DMS79 (cell line): ENCODE data around the gene SAMD4A.

Experiments
- DNase-seq: peaks from one replicate; lab custom pipeline; 2025; lab: John Stamatoyannopoulos, UW

Gene SAMD4A

DNA sequence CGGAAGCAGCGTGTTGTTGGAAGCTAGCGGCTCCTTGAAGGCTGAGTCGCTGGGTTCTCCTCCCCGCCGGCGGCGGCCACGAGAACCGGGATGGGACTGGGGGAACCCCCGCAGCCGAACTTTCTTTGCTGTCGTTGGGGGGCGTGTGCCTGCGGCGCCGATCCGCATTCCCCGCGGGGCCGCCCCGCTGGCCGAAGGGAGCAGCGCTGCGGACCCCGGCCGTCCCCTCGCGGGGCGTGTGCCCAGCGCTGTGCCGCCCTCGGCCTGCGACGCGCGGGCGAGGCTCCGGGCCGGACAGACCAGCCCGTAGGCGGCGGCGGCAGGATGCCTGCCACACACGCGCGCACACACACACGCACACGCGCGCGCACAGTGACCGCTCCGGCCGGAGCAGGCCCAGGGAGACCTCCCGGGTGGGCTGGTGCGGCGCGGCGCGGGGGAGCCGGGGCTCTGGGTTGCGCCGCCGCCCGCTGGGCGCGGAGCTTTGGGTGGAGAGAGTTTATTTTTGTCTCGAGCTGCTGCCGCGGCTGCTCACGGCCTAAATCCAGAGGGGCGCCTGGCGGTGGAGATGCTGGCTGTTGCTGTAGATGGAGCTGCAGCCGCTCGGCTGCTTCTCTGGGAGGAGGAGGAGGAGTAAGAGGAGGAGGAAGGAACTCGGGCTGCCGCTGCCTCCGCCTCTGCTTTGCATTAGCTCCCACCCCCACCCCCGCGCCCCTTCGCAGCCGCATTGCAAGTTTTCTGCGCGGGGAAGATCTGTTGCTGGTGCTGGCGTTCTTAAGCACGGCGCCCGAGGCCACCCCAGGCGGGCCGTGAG is at the start of gene SAMD4A:
Gene SAMD4A, plus strand, starts transcription at position 719 of the 814 bp plus-strand sequence. CDS start 789 bp downstream, outside the sequence.
- peak; percentile 13 for DNase-seq

DNA sequence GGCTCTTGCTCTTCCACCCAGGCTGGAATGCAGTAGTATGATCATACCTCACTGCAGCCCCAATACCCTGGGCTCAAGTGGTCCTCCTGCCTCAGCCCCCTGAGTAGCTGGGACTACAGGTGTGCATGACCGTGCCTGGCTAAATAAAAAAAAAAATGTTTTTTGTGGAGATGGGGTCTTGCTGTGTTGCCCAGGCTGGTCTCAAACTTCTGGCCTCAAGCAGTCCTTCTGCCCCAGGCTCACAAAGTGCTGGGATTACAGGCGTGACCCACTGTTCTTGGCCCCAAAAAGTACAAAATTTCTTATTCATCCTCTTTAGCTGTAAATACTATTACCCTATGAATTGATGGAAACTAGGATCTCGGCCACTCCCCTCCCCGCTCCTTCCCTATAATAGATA is 42.5 kb upstream of the SAMD4A start:
- DNase-seq = no peak

GRCh38 chr14:54528973-54529372 is 38.0 kb upstream of the SAMD4A start:
- no peak for DNase-seq

GRCh38 chr14:54529811-54530210 is 37.1 kb upstream of the SAMD4A start:
- DNase-seq = no peak

DNA sequence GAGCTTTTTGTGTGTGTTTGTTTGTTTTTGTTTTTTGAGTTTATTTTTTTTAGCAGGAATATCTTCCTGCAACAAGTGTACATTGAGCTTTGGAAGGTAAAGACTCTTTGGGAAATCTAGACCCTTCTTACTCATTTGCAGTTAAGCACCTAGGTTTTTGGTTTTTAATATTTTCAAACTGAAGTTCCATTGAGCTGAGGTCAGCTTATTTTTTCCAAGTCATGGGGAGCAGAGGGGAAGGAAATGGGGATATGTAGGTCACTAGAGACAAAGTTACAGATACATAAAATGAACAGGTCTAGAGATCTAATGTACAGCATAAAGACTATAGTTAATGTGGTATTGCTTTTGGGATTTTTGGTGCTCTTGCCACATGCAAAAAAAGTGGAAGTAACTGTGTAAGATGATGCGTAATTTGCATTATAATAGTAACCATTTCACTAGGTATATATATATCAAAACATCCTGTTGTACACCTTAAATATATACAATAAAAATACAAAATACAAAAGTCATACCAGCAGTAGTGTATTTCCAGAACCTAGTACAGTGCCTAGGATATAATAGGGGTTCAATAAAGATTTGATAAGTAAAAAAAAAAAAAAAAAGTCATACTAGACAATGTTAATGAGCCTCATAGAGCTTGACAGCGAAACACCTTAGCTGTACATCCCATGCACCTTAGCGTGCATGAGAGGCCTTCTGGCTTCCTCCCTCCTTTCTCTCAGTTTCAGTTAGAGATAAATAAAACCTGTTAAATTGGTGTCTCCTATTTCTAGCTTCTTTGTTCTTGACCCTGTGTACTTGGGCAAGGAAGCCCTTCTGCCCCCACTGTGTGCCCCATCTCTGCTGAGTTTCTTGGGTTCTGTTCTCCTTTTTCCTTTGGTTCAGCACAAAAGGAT is 34.6 kb upstream of the SAMD4A start:
- DNase-seq = no peak

DNA sequence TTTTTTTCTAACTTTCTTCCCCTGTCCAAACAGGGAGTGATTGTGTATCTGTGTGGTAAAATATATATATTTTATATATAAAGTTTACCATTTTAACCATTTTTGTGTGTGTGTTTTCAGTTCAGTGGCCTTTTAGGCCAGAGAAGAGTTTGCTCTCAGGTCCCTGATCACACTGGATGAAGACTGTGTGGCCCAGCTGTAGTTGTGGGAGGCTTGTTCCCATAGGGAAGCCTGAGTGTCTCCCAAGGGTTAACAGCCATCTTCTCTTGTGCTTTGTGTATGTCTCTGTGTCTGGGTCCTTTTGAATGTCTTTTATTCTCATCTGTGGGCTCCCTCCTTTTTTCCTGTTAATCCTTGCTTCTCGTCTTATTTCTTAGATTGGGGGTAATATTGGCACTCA is 33.8 kb upstream of the SAMD4A start:
- DNase-seq = no peak

GRCh38 chr14:54535126-54535525 is 31.8 kb upstream of the SAMD4A start:
- DNase-seq = no peak

DNA sequence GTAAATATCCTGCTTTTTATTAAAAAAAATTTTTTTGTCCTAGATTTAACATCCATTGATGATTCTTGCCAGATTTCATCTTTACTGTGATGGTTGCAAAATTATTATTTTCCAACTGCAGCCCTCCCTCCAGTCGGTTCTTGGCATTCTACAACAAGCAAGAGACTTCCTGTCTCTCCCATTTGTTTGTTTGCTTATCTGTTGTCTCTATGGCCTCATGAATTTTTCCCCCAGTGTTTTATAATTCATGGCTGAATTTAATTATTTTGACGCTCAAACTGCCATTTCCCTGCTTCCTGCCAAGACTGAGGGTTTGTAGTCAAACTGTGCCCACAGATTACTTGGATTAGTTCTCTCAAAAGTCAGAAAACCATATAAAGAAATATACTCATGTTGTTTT is 31.3 kb upstream of the SAMD4A start:
- DNase-seq = no peak

DNA sequence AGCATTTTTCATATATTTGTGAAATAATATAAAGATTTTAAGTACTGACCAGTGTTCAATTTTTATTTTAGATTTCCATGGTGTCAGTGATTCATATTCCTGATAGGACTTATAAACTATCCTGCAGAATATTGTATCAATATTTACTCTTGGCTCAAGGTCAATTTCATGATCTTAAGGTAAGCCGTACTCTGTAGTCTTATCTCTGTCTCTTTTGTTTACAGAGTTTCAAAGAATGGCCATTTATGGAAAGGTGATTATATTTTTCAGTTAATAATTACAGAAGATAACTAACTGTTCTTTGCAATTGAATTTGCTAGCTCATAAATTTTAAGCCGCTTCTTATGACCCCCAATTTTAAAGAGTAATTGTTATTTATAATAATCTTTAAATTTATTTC is 29.3 kb upstream of the SAMD4A start:
- no peak for DNase-seq

GRCh38 chr14:54538055-54538454 is 28.9 kb upstream of the SAMD4A start:
- no peak for DNase-seq

GRCh38 chr14:54547583-54547982 is 19.3 kb upstream of the SAMD4A start:
- DNase-seq = no peak

- peak; percentile 47 for DNase-seq
Measured at GRCh38 chr14:54548491-54548890, 18.4 kb upstream of the SAMD4A start.

- no peak for DNase-seq
Measured at GRCh38 chr14:54549862-54550261, 17.1 kb upstream of the SAMD4A start.

GRCh38 chr14:54550514-54550913 is 16.4 kb upstream of the SAMD4A start:
- DNase-seq = no peak

- no peak for DNase-seq
Measured at GRCh38 chr14:54554401-54554800, 12.5 kb upstream of the SAMD4A start.

DNA sequence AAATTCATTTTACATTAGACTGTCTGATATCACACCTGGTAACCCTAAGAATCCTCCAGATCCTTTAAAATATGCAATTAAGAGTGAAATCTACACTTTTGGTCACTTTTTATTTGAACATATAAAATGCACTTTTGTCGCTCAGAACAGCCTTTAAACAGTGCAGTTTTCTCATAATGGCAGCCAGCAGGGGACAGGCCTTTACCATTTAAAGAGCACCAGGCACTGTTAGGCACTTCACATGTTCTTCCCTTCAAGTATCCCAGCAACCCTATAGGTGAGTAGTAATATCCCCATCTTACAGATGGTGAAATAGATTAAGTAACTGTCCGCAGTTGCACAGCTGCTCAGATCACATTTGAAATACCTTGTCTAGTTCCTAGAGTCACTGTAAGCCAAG is 11.3 kb upstream of the SAMD4A start:
- no peak for DNase-seq

DNA sequence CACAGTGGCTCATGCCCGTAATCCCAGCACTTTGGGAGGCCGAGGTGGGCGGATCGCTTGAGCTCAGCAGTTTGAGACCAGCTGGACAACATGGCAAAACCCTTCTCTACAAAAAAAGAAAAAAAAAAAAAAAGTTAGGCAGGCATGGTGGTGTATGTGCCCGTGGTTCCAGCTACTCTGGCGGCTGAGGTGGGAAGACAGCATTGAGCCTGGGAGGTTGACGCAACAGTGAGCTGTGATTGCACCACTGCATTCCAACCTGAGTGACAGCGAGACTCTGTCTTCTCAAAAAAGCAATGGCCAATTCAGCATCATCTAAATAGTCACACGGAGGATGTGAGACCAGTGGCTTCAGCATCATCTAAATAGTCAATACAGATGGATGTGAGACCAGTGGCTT is 10.4 kb upstream of the SAMD4A start:
- no peak for DNase-seq

DNA sequence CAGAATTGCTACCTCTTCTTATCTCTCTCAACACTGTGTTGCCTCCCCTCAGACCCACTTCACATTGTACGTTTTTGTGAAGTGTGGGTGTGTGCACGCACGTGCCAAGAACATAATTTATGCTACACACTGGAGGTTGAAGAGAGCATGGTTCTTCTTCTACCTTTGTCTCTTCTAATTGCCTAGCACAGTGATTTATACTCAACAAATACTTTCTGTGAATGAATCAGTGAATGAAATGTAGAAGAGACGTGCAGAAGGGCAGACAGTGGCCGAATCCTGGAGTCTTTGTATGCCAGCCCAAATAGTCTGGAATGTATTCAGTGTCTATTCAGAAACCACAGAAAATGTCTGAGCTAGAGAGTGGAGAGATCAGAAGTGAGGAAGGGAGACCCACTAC is 4.6 kb upstream of the SAMD4A start:
- DNase-seq = no peak

DNA sequence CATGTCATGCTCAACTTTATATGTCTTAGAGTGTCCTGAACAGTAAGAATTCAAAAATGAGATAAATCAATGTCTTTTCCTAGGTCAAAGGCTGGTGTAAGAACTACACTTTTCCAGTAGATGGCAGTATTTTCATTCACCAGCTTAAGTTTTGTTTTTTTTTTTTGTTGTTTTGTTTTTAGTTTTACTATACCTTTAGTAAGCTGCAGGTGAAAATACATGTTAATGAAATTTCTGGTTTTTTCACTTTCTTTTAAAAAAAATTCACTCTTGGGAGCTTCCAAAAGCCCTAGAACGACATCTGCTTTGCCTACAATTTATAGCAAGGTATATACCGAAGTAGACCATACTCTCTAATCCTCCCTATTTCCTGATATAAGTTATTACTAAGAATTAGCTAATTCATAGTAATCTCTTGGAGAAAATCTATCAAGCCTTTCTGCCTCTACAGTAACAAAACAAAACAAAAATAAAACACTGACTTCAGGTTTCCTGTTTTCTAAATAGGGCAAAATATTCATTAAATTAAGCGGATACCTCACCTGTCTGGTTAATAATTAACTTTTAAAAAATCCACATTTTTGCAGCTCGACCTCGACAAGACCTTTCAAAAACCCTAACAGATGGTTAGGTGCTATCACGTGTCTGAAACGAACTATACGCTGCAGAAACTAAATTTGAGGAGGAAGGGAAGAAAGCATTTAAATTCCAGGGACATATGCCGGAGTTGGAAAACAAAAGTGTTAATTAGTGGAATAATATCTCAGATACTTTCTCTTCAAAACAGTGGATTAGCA is 2.7 kb upstream of the SAMD4A start:
- DNase-seq = peak; percentile 26

- DNase-seq = peak; percentile 51
Measured at GRCh38 chr14:54564868-54565784, 1.8 kb upstream of the SAMD4A start.

GRCh38 chr14:54565785-54566409 is 1.0 kb upstream of the SAMD4A start:
- no peak for DNase-seq
